Subcutaneous preadipocyte (primary cell): ENCODE results near the gene PCDHA1. TPM values are rescaled to one million over a fixed set of nuclear protein-coding genes. Genes with fewer than 3 reads are reported as not detected.

ENCODE experiments used
- total RNA-seq: library from RNA; depleted of rRNA; stranded (reverse); fragments of >200 nt; gene quantifications from 2 replicates; pipeline ENCODE4 v1.2.3, GENCODE V29; 2012

Gene PCDHA1
- total RNA-seq, result under 0.01 TPM in 1 of 2 replicates, not detected in the other

GRCh38 chr5:140785905-140786686, at the start of gene PCDHA1:
Gene PCDHA1 (plus strand): TSS chr5:140786140.

GRCh38 chr5:140794595-140795258, 8.8 kb downstream of the PCDHA1 start, which contains the start of gene PCDHA2:
Gene PCDHA2 (plus strand): TSS chr5:140794852.

DNA sequence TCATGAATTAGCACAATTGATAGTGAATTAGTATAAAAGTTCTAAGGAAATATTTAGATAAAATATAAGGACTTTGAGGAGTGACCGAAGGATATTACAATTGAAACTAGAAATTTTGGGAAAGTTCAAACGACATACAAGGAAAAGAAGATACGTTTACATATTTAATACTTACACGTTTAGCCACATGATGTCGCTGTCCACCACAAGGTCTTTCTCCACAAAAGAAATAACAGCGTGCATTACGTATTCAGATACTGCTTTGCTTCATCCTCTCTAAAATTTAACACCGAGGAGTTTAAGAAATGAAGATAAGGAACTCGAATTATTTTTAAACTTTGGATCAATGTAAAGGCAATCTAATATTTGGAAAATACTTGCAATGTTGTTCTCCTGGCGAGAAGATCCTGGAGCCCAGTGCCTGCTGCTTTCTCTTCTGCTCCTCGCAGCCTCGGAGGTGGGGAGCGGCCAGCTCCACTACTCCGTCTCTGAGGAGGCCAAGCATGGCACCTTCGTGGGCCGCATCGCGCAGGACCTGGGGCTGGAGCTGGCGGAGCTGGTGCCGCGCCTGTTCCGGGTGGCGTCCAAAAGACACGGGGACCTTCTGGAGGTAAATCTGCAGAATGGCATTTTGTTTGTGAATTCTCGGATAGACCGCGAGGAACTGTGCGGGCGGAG, 15.0 kb downstream of the PCDHA1 start, which contains the start of gene PCDHA3:
Gene PCDHA3, plus strand, starts transcription at position 242 of the 678 bp plus-strand sequence.

DNA sequence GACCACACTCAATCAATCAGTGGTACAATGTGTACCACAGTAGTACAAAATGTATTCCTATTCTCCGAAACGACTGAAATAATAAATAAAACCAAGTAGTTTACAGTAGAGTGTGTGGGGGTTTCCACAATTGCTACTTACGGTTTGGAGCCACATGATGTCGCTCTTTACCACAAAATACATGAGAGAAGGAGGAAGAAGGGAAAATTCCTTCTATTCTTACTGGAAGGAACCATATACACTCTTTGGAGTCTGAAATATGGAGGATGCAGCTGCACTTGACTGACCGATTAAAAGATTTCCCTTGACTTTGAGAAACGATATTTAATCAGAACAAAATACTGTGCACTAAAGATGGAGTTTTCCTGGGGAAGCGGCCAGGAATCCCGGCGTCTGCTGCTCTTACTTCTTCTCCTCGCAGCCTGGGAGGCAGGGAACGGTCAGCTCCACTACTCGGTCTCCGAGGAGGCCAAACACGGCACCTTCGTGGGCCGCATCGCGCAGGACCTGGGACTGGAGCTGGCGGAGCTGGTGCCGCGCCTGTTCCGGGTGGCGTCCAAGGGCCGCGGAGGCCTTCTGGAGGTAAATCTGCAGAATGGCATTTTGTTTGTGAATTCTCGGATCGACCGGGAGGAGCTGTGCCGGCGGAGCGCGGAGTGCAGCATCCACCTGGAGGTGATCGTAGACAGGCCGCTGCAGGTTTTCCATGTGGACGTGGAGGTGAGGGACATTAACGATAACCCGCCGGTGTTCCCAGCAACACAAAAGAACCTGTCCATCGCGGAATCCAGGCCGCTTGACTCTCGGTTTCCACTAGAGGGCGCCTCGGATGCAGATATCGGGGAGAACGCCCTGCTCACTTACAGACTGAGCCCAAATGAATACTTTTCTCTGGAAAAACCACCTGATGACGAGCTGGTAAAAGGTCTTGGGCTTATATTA, 21.2 kb downstream of the PCDHA1 start, which contains the start of gene PCDHA4:
Gene PCDHA4, plus strand, starts transcription at position 235 of the 942 bp plus-strand sequence.

GRCh38 chr5:140821375-140822280, 35.7 kb downstream of the PCDHA1 start, which contains the start of gene PCDHA5:
Gene PCDHA5 (plus strand): TSS chr5:140821613.

GRCh38 chr5:140827704-140828361, 41.9 kb downstream of the PCDHA1 start, which contains the start of gene PCDHA6:
Gene PCDHA6 (plus strand): TSS chr5:140827960. CDS start chr5:140828092, 132 bp downstream.

GRCh38 chr5:140833993-140834392, 48.1 kb downstream of the PCDHA1 start, which contains the start of gene PCDHA7:
Gene PCDHA7 (plus strand): TSS chr5:140834269. CDS start chr5:140834384, 115 bp downstream.

GRCh38 chr5:140840978-140841962, 55.3 kb downstream of the PCDHA1 start, which contains the start of gene PCDHA8:
Gene PCDHA8 (plus strand): TSS chr5:140841187. CDS start chr5:140841322, 135 bp downstream.

DNA sequence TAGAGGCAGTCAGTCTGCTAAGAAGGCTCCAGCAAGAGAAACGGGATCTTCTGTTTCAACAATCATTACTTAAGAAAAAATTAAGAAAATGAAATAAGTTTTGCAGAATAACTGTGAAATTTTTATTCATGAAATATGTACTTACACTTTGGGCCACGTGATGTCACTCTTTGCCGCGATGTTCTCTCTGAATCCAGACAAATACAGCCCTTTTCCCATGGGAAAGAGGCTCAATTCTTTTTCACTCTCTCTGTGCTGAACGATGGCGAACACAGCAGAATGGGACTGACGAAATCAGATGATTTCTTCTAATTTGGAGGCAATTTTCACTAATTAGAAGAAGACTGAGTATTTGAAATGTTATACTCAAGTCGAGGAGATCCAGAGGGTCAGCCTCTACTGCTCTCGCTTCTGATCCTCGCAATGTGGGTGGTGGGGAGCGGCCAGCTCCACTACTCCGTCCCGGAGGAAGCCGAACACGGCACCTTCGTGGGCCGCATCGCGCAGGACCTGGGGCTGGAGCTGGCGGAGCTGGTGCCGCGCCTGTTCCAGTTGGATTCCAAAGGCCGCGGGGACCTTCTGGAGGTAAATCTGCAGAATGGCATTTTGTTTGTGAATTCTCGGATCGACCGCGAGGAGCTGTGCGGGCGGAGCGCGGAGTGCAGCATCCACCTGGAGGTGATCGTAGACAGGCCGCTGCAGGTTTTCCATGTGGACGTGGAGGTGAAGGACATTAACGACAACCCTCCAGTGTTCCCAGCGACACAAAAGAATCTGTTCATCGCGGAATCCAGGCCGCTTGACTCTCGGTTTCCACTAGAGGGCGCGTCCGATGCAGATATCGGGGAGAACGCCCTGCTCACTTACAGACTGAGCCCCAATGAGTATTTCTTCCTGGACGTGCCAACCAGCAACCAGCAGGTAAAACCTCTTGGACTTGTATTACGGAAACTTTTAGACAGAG, 62.5 kb downstream of the PCDHA1 start, which contains the start of gene PCDHA9:
Gene PCDHA9, plus strand, starts transcription at position 244 of the 964 bp plus-strand sequence. Its CDS starts 114 bp downstream, at position 358.

GRCh38 chr5:140855772-140856674, 70.1 kb downstream of the PCDHA1 start, which contains the start of gene PCDHA10:
Gene PCDHA10 (plus strand): TSS chr5:140855897. CDS start chr5:140856049, 152 bp downstream.

DNA sequence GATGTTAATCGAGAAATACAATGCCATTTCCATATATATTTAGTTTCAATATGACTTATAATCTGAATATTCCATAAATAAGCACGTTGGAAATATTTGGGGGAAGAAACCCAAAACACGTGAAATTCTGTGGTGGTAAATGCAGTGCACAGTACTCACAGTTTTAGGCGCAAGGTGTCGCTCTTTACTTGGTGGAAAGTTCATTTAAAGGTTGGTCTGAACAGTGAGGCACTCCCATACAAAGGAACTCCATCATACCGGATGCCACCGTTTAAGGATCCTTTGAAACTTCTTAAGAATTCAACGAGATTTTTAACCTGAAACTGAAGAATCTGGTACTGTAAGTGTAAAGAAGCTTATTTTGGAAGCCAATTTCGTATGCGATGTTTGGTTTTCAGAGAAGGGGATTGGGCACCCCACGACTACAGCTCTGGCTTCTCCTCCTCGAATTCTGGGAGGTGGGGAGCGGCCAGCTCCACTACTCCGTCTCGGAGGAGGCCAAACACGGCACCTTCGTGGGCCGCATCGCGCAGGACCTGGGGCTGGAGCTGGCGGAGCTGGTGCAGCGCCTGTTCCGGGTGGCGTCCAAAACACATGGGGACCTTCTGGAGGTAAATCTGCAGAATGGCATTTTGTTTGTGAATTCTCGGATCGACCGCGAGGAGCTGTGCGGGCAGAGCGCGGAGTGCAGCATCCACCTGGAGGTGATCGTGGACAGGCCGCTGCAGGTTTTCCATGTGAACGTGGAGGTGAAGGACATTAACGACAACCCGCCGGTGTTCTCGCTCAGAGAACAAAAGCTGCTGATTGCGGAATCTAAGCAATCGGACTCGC, 83.0 kb downstream of the PCDHA1 start, which contains the start of gene PCDHA11:
Gene PCDHA11, plus strand, starts transcription at position 237 of the 834 bp plus-strand sequence. Its CDS starts 147 bp downstream, at position 384.

DNA sequence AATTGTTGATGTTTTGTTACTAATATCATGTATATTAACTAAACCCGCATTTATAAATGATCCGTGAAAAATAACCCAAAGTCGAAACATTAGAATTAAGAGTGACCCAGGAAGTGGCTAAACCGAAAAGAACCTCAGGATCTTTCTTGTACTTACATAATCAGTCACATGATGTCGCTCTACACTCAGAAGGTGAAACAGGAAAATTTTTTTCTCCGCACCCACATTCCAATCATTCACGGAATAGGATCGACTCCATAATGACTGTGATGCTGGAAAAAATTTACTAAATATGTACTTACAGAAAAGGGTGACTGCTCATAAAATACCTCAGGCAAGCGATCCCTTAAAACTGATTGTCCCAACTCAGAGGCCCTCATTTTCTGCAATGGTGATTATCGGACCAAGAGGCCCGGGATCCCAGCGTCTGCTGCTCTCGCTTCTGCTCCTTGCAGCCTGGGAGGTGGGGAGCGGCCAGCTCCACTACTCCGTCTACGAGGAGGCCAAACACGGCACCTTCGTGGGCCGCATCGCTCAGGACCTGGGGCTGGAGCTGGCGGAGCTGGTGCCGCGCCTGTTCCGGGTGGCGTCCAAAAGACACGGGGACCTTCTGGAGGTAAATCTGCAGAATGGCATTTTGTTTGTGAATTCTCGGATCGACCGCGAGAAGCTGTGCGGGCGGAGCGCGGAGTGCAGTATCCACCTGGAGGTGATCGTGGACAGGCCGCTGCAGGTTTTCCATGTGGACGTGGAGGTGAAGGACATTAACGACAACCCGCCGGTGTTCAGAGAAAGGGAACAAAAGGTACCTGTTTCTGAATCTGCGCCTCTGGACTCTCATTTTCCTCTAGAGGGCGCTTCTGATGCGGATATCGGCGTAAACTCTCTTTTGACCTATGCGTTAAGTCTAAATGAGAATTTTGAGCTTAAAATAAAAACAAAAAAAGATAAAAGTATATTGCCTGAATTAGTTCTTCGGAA, 89.4 kb downstream of the PCDHA1 start, which contains the start of gene PCDHA12:
Gene PCDHA12, plus strand, starts transcription at position 224 of the 981 bp plus-strand sequence. Its CDS starts 165 bp downstream, at position 389.

DNA sequence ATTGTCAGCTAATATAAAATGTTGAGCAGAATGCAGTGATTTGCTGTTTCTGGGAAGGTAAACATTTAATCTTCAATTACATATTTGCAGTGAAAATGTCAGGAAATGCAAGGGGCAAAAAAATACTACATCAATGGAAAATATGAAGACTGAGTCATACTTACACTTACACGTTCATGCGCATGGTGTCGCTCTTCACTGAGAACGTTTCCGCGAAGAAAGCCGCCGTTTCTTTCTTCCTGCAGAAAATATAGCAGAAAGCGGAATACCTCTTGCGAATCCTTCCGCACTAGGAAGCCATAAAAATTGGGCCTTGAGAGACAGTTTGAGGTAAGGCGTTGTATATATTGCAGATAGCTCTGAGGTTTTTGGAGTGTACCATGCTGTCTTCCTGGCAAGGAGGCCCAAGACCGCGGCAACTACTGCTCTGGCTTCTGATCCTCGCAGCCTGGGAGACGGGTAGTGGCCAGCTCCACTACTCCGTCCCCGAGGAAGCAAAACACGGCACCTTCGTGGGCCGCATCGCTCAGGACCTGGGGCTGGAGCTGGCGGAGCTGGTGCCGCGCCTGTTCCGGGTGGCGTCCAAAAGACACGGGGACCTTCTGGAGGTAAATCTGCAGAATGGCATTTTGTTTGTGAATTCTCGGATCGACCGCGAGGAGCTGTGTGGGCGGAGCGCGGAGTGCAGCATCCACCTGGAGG, 96.1 kb downstream of the PCDHA1 start, which contains the start of gene PCDHA13:
Gene PCDHA13, plus strand, starts transcription at position 236 of the 702 bp plus-strand sequence. Its CDS starts 145 bp downstream, at position 381.

